Esophagus muscularis mucosa (tissue), 4 donors: Measurements from ENCODE around the gene MAN1B1. TPM values are rescaled to one million over a fixed set of nuclear protein-coding genes. Genes with fewer than 3 reads are reported as not detected.

Source experiments
- DNase-seq: peaks from one replicate; pipeline ENCODE4 v3.0.0-alpha.2; 2017; ENCODE audit errors: extremely low spot score
- H3K27ac ChIP-seq, 4 donors: fragments of 200-600 bp; sonication (generic); replicated peaks in 1 of 4; 1 replicate in 3 of 4; 2 replicates in 1 of 4; pipeline ENCODE4 v1.5.1; 2016 to 2019; ENCODE audit warnings: mild to moderate bottlenecking in 1 of 4
- H3K27me3 ChIP-seq, 4 donors: fragments of 200-600 bp; sonication (generic); one replicate each; pipeline versions ENCODE4 v1.5.1 to v1.6.0; 2016 to 2019
- H3K36me3 ChIP-seq, 4 donors: fragments of 200-600 bp; sonication (generic); one replicate each; pipeline ENCODE4 v1.5.1; 2016 to 2019
- H3K4me1 ChIP-seq, 4 donors: fragments of 200-600 bp; sonication (generic); one replicate each; pipeline ENCODE4 v1.5.1; 2016 to 2019
- H3K4me3 ChIP-seq, 4 donors: fragments of 200-600 bp; sonication (generic); 1 replicate in 2 of 4; 2 replicates in 2 of 4; pipeline ENCODE4 v1.5.1; 2016 to 2019; ENCODE audit warnings: mild to moderate bottlenecking in 4 of 4, moderate library complexity in 1 of 4
- H3K9me3 ChIP-seq, 4 donors: fragments of 200-600 bp; sonication (generic); 1 replicate in 3 of 4; 2 replicates in 1 of 4; pipeline ENCODE4 v1.5.1; 2016 to 2019
- CTCF ChIP-seq, 3 experiments: fragments of 200-600 bp in 2 of 3; fragments of 450-650 bp in 1 of 3; sonication (generic) in 2 of 3; IDR thresholded peaks; one replicate each; pipeline ENCODE4 v1.5.1; 2017 to 2019; ENCODE audit warnings: antibody characterized with exemption in 3 of 3, mild to moderate bottlenecking in 2 of 3, moderate library complexity in 1 of 3
- EP300 ChIP-seq: sonication (generic); formaldehyde crosslinking; IDR thresholded peaks from one replicate; pipeline ENCODE4 v1.6.1; 2017; ENCODE audit warnings: antibody characterized with exemption
- POLR2A ChIP-seq: fragments of 450-650 bp; IDR thresholded peaks from one replicate; pipeline ENCODE4 v1.6.1; 2017; ENCODE audit warnings: antibody characterized with exemption, moderate library complexity, mild to moderate bottlenecking, low read depth
- POLR2AphosphoS5 ChIP-seq, 2 donors: sonication (generic); formaldehyde crosslinking; IDR thresholded peaks; one replicate each; pipeline ENCODE4 v1.6.1; 2017; ENCODE audit warnings: antibody characterized with exemption in 2 of 2
- WGBS: methylation state at CpG from one replicate; pipeline ENCODE4 v1.1.5; 2018; 5-methylcytosine and 5-hydroxymethylcytosine counted together
- intact Hi-C: fragments of 100-400 bp; cut with DNase I; formaldehyde crosslinking; loops from one replicate; pipeline ENCODE4 v1.15.1; 2023
- total RNA-seq, 4 donors: library from RNA; depleted of rRNA; stranded (reverse); fragments of >200 nt; gene quantifications; one replicate each; pipeline versions ENCODE4 v1.1.0 to v1.2.1, GENCODE V29; 2016

The MAN1B1 gene
- total RNA-seq, 4 donors from 2014 or later = 22.4 to 36.6 (median 27.0) TPM

- Histone ChIP-seq H3K4me3 (no peak overlapping the region), H3K27ac (no peak overlapping the region)
- DNase-seq = no peak
Observed at GRCh38 chr9:137052293-137052692, 34.5 kb upstream of the MAN1B1 start.

GRCh38 chr9:137052998-137053943, 33.5 kb upstream of the MAN1B1 start:
- TF ChIP-seq POLR2AphosphoS5 (IDR thresholded peaks at IDR 0.05) (no peak), EP300 (no peak), POLR2A (no peak), CTCF (IDR thresholded peaks at IDR 0.05) (no peak)
- Histone ChIP-seq H3K27me3 (peaks cover 7 to 62% (median 37%) of the 10 kb centered on the region in 4 donors), H3K4me3 (peak overlapping the region; percentile 38 to 60 (median 48)), H3K4me1 (peaks cover 31 to 71% (median 69%) of the 10 kb centered on the region in 4 donors), H3K36me3 (no peaks in the 10 kb centered on the region), H3K27ac (peak overlapping the region in 2 of 4 donors; percentile 59 to 73), H3K9me3 (no peaks in the 10 kb centered on the region)
- no peak for DNase-seq
- 88% methylated on average over 8 of the region's 71 CpGs for WGBS
- intact Hi-C loops = no loop called here

More at GRCh38 chr9:137052293-137052692, 34.5 kb upstream of the MAN1B1 start:
- intact Hi-C loops = no loop called here
- Histone ChIP-seq H3K36me3 (no peaks in the 10 kb centered on the region), H3K4me1 (peaks cover 31 to 62% (median 61%) of the 10 kb centered on the region in 4 donors), H3K27me3 (peaks cover 7 to 71% (median 47%) of the 10 kb centered on the region in 4 donors), H3K9me3 (no peaks in the 10 kb centered on the region)
- WGBS = no CpG with 5 or more reads among the region's 8 CpGs
- no peak for TF ChIP-seq CTCF (IDR thresholded peaks at IDR 0.05)
- TF ChIP-seq EP300 = no peak
- TF ChIP-seq POLR2A = no peak
- TF ChIP-seq POLR2AphosphoS5 (IDR thresholded peaks at IDR 0.05) = no peak

DNA sequence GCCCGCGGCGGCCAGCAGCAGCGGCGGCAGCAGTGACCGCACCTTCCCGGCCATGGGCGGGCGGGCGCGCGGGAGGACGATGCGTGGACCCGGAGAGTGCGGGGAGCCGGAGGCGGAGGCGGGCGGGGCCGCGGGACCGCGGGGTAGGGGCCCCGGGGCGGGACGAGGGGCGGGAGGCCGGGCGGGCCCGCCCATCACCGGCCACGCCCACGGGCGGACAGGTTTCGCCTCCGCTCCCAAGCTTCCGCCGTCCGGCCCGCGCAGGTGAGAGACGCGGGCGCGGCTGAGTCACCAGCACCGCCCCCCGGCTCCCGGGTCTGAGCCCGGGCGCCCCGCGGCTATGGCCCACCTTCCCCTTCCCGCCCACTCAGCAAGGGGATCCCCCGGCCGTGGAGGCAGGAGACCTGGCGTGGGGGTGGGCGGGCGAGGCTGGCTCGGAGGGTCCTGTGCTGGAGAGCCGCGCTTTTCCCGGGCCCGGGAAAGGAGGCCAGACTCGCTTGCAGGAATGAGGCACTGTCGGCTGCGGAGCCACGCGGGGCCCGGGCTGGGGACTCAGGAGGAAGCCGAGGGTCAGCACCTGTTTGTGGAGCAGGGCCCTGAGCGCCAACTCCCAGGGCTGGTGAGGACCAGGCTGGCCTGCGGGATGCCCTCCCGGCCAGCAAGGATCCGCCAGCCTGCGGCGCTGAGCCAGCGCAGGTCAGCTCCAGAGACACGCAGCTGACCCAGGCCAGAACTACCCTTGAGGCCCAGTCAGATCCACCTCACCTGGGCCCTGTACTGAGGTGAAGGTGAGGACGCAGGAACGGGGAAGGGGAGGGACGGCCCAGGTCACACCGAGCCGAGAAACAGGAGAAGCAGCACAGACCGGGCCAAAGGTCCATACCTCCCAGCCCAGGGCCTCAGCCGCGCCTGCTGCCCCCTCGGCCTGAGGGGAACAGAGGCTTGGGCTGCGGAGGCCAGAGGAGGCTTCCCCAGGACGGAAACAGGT, 32.5 kb upstream of the MAN1B1 start, which contains the start of gene ENTPD2:
Gene ENTPD2 (minus strand): TSS at position 118 of the 988 bp plus-strand sequence. CDS start 64 bp downstream, at position 54.
- peak within 1 kb of the TSS; percentile 59 to 73 (median 64) for H3K27ac ChIP-seq
- intact Hi-C loops = no loop called here
- no peaks in the 10 kb centered on the region for H3K9me3 ChIP-seq
- TF ChIP-seq POLR2A (no peak), CTCF (IDR thresholded peaks at IDR 0.05) (no peak), EP300 (no peak), POLR2AphosphoS5 (IDR thresholded peaks at IDR 0.05) (no peak)
- H3K4me3 ChIP-seq = peak within 1 kb of the TSS; percentile 38 to 60 (median 48)
- peaks cover 7 to 52% (median 28%) of the 10 kb centered on the region in 4 donors for H3K27me3 ChIP-seq
- no peaks in the 10 kb centered on the region for H3K36me3 ChIP-seq
- peaks cover 31 to 63% (median 61%) of the 10 kb centered on the region in 4 donors for H3K4me1 ChIP-seq
- DNase-seq = no peak
- 68% methylated on average over 21 of the region's 90 CpGs for WGBS

DNA sequence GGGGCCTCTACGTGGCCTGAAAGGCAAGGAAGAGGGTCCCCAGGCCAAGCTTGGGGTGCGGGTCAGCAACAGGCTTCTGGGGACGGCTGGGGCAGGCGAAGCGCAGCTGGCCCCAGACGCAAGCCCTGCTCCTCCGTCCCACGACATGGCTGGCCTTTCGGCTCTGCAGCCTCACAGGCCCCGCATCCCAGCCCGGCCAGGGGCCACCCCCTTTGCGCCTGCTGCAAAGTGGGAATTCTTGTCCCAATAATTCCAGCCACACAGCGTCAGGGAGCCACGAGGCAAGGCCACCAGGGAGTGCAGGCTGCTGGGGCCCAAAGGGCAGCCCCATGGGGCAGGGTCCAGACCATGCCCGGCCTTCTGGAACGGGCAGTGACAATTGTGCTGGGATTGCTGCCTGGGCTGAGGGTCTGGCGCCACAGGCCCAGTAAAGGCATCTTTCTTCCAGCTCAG, 31.8 kb upstream of the MAN1B1 start:
- WGBS = 72% methylated on average over 17 of the region's 17 CpGs
- Histone ChIP-seq H3K27me3 (peaks cover 7 to 45% (median 24%) of the 10 kb centered on the region in 4 donors), H3K36me3 (no peaks in the 10 kb centered on the region), H3K27ac (peak overlapping the region; percentile 59 to 73 (median 64)), H3K9me3 (no peaks in the 10 kb centered on the region), H3K4me1 (peaks cover 31 to 56% (median 55%) of the 10 kb centered on the region in 4 donors), H3K4me3 (no peak overlapping the region)
- intact Hi-C loops = no loop called here
- no peak for DNase-seq
- TF ChIP-seq POLR2AphosphoS5 (IDR thresholded peaks at IDR 0.05) (no peak), EP300 (no peak), CTCF (IDR thresholded peaks at IDR 0.05) (no peak), POLR2A (no peak)
